HG02678 (cell line): Measurements from ENCODE around the gene GPM6B.
"Not testable (repeated sequence)": the region's sequence is repeated elsewhere in the genome, so short reads cannot be mapped to it uniquely, and the experiment has no call there.

Source experiments
- ATAC-seq: cut with Tn5 transposase; IDR thresholded peaks from one replicate; pipeline ENCODE4 v1.9.1; 2021; ENCODE audit warnings: mild to moderate bottlenecking, moderate library complexity; ENCODE audit not compliant: unreplicated experiment

GPM6B gene

GRCh38 chrX:13733506-13733905, 83.4 kb downstream of the GPM6B start:
- ATAC-seq = no peak

DNA sequence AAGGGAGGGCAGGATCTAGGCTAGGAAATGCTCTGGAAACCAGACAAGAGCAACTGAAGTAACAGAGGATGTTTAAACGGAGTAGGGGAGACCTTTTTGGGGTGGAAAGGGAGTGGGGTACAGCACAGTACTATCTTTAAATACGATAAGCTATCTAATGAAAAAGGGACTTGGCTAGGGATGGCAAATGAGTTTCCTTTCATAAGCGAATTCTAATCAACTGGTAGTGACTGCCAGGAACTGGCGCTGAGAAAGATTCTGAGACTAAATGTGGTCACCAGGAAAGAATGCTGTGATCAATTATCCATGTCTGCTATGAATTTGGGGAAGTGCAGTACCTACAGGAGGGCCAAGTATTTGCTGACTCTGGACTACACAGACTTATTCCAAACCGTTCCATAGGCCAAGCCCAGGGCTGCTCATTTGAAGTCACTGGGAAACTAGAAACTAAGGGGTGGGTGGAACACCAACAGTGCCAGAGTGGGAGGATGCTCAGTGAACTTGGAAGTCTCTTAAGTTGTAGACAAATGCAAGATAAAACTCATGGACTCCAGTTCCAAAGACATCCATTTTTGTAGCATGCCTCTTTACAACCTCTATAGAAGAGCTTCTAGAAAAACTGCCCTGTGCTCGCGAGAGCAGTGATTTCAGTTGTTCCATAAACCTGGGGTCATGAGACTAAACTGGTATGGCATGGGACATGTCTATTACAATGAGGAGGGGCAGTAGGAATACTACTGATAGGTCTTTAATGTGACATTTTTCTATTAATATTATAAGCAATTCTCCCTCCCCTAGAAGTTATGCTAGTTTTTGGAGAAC, 84.4 kb downstream of the GPM6B start:
- no peak for ATAC-seq

GRCh38 chrX:13730523-13730922, 86.4 kb downstream of the GPM6B start:
- ATAC-seq = not testable (repeated sequence)

GRCh38 chrX:13726583-13726982, 90.3 kb downstream of the GPM6B start:
- not testable (repeated sequence) for ATAC-seq

DNA sequence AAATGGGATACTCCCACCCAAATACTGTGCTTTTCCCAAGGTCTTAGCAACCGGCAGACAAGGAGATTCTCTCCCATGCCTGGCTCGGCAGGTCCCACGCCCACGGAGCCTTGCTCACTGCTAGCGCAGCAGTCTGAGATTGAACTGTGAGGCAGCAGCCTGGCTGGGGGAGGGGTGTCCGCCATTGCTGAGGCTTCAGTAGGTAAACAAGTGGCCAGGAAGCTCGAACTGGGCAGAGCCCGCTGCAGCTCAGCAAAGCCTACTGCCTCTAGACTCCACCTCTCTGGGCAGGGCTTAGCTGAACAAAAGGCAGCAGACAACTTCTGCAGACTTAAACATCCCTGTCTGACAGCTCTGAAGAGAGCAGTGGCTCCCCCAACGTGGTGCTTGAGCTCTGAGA, 92.0 kb downstream of the GPM6B start:
- ATAC-seq = not testable (repeated sequence)

- no peak for ATAC-seq
These were observed 94.9 kb downstream of the GPM6B start for GRCh38 chrX:13721819-13722519.

DNA sequence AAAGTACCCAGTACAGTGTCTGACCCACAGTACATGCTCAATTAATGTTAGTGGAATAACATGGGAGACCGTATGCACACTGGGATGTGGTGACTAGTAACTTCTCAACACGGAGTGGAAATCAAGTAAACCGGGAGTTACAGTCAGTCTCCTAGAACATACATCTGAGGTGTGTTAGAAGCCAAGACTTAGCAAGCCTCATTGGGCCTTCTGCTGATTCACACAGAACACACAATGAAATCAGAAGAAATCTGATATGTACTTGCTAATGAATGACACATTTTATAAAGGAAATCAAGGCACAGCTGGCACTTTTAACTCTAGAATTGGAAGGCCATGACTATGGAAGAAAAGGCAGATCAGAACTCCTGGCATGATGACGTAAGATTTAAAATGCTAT, 95.5 kb downstream of the GPM6B start:
- no peak for ATAC-seq
